GF-D8 (cell line): ENCODE results near the gene EXD2.
"Not testable (repeated sequence)": the region's sequence is repeated elsewhere in the genome, so short reads cannot be mapped to it uniquely, and the experiment has no call there.

Experiments
- DNase-seq: peaks from one replicate; lab custom pipeline; 2025; lab: John Stamatoyannopoulos, UW

EXD2 gene

DNA sequence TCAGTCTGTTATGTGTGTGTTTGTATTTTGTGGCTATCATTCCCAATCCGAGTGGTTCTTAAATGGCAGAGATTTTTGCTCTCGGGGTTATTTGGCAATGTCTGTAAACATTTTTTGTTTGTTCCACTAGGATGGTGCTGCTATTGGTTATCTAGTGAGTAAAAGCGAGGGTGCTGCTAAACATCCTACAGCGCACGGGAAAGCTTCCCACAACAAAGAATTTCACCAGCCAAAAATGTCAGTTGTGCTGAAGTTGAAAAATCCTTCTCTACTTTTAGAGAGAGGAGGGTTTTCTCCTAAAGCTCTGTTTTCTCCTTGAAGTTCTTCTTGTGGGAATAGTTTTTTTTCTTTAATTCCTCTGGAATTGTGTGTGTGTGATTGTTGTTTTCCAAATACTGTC is 2.4 kb downstream of the EXD2 start:
- DNase-seq, result no peak

DNA sequence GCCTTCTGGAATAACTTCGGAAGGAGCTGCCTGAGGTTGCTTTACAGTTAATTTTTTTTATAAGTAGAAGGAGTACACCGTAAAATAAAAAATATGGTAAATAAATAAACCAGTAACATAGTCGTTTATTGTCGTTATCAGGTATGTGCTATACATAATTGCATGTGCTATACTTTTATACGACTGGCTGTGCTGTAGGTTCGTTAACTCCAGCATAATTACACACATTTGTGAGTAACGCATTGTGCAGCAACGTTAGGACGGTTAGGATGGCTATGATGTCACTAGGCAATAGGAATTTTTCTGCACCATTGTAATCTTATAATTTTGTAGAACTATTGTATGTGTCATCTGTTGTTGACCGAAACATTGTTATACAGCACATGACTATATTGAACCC is 8.5 kb downstream of the EXD2 start:
- no peak for DNase-seq

DNA sequence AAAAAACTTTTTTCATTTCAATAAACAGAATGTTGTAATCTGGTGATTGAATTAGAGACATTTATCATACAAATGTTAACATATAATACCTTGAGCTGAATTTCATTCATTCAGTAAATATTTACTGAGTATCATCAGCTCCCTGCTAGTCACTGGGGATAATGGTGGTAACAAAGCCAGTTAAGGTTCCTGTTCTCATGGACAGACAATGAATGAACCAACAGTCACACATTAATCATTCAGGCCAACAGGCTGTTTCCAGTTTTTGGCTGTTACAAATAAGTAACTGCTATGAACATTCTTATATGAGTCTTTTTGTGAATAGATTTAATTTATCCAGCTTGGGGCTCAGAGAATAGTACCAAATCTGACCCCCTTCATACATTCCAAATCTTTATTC is 13.5 kb downstream of the EXD2 start:
- no peak for DNase-seq

DNA sequence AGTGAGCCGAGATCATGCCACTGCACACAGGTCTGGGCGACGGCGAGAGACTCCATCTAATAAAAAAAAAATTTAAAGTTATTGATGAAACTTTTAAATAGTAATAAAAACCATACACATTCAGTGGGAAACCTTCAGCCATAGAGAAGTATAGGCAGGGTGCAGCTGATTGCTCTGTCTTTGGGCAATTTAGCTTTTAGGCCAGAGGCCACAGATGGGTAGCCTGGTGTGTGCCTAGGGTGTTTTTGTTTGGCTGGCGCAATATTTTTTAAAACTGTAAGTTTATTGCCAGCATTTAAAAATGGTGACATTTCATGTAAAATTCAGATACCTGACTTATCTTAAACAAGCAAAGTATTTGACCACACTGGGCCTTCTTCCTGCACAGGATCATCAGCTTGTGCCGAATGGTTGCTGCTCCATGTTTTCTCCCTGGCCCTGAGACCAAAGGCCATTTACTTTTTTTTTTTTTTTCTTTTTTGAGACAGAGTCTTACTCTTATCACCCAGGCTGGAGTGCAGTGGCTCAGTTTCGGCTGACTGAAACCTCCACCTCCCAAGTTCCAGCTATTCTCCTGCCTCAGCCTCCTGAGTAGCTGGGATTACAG is 16.2 kb downstream of the EXD2 start:
- no peak for DNase-seq

DNA sequence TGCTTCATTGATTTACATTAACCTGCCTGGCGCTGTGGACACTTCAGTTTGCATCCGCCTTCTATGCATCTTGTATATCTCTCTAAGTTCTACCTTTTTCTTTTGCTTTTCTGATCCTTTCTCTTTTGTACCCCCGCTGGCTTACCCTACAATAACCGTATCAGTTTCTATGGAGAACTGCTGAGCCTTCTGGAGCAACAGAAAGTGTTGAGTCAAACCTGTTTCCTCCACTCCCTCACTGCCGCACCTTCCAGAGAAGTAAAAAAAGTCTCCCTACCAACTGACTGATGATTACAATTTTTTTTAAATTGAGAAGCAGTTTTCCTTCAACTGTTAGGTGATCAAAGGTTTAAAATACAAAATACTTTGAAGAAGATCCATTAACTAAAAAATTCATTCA is 17.4 kb downstream of the EXD2 start:
- no peak for DNase-seq

DNA sequence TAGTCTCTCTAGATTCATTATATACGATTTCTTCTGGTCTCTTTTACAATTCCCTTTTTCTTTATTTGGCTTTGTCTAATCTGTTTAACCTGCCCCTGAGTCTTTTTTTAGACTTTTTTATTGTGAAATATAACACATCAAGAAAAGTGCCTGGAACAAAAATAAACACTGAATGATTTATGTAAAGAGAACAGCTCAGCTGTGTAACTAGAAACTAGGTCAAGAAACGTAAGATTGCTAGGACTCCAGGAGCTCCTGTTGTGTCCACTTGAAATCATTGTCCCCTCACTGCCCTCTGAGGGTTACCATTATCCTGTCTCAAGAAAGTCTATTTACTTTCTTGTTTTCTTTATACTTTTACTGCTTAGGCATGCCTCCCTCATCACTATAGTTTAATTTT is 23.1 kb downstream of the EXD2 start:
- no peak for DNase-seq

DNA sequence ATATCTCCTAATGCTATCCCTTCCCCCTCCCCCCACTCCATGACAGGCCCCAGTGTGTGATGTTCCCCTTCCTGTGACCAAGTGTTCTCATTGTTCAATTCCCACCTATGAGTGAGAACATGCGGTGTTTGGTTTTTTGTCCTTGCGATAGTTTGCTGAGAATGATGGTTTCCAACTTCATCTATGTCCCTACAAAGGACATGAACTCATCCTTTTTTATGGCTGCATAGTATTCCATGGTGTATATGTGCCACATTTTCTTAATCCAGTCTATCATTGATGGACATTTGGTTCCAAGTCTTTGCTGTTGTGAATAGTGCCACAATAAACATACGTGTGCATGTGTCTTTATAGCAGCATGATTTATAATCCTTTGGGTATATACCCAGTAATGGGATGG is 26.4 kb downstream of the EXD2 start:
- not testable (repeated sequence) for DNase-seq

DNA sequence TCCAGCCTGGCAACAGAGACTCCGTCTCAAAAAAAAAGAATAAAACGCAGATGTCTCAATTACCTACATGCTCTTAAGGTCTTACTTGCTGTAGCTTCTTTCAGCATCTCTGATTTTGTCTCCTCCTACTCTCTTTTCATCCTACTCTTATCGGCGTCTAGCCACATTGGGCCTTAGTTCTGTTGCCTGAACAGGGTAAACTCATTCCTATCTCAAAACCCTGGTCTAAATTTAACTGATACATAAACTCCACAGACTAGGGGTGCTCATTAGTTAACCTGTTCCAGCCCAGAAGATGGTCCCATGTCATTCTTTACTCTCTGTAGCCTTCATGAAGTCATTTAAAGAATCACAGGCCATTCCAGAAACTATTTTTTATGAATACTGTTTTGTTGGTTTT is 33.6 kb downstream of the EXD2 start:
- DNase-seq, result no peak

DNA sequence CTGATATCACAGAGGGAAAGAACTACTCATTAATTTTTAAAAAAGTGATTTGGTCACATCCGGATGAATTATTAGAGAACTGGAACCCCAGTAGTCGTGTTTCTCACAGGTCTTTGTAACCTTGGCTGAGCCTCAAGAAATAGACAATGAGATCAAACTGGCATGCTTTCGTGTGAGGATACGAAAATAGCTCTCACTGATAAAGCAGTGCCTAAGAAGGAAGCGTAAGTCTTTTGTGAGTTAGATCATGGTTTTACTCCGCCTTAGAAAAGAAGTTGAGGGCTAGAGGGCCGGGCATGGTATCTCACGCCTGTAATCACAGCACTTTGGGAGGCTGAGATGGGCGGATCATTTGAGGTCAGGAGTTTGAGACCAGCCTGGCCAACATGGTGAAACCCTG is 34.9 kb downstream of the EXD2 start:
- no peak for DNase-seq

DNA sequence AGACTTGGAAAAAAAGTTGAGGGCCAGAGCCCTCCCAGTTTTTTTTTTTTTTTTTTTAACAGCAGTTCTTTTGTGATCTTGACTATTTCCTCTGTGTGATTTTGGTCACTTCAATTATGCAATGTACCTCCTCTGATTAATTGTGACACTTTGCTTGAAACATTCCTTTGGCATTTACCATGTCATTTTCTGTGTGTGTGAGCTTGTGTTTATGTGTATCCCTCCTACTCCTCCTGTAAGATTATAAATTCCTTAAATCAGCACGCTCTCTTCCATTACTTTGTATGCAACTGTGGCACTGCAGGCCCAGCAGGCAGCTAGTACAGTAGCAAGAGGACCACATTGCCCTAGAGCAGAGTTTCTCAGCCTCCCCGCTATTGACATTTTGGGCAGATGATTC is 35.4 kb downstream of the EXD2 start:
- no peak for DNase-seq

DNA sequence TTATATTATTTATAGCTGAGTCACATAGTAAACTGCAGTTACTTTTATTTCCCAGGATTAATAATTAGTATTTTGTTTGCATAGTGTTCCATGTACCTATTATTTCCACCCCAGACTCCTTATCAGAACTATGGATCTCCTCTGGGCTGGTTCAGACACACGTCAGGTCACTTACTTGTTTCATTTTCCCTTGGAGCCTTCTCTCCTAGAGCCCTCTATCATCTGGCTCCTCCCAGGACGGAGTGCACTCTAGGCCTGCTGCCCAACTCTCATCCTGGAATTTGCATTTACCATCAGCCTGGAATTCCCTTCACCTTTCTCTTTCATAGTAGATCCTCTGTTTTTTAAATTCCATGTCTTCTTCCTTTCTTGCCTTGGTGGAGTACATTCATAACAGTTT is 40.2 kb downstream of the EXD2 start:
- no peak for DNase-seq

DNA sequence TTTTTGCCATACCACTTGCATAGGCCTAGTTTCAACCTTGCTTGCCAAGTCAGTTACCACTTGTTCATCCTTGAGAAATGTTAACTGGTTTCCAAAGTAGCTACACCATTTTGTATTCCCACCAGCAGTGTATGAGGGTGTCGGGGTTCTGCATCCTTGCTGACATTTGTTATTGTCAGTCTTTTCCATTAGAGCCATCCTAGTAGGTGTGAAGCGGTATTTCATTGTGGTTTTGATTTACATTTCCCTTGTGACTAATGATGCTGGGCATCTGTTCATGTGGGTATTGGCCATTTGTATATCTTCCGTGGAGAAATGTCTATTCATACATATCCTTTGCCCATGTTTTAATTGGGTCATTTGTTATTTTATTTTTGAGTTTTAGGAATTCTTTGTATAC is 41.1 kb downstream of the EXD2 start:
- no peak for DNase-seq

DNA sequence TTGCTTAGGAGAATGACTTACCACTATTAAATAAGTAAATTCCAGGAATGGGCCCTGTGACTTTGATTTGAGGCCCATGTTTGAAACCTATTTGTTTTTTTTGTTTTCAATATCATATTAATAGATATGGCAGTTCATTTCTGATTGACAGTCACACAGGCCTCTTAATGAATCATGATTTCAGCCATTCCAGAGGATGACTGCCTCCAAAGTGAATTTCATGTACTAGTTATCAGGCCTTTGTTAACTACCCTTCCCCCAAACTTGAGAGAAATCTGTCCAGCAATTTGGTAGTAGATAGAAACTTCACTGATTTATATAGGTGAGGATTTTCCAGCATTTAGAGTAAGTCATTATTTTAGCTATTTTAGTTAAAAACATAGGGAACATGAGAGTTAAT is 42.8 kb downstream of the EXD2 start:
- no peak for DNase-seq

DNA sequence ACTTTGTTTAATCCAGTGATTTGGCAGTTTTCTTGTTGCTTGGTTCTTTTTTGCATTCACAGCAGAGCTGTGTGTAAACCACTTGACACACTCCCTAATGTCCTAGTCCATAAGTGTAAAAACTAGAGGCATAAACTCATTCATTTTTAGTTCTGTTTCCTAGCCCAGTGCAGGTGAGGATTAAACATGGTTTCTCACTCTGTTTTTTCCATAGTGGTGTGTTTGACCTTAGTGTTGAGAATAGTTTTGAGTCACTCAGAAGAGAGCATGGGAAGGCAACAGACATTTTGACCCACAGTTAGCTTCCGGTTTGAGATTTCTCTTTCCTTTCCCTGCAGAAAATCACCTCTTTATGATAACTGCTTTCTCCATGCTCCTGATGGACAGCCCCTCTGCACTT is 44.4 kb downstream of the EXD2 start:
- DNase-seq, result no peak

DNA sequence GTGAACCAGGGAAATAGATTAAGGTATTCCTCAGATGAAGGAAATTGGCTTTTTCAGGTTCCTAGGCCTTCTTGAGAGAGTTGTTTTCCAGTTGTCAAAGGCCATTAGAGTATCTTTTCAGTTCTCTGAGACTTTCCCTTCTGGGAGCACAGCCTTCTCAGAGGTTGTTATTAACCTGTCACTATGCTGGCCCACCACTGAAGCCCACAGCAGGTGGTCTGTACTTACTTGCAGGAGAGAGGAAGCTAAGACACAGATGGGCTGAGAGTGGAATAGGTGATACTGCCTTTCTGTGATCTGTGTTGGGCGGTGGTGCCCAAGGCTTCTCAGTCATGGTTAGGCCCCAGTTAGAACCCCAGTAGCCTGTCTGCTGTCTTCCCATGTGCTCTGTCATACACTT is 45.8 kb downstream of the EXD2 start:
- no peak for DNase-seq

DNA sequence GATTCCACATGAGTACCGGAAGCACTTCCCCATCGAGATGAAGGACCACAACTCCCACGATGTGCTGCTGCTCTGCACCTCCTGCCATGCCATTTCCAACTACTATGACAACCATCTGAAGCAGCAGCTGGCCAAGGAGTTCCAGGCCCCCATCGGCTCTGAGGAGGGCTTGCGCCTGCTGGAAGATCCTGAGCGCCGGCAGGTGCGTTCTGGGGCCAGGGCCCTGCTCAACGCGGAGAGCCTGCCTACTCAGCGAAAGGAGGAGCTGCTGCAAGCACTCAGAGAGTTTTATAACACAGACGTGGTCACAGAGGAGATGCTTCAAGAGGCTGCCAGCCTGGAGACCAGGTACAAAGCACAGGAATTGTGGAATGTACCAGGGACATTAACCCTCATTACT is 46.3 kb downstream of the EXD2 start:
- DNase-seq, result no peak

DNA sequence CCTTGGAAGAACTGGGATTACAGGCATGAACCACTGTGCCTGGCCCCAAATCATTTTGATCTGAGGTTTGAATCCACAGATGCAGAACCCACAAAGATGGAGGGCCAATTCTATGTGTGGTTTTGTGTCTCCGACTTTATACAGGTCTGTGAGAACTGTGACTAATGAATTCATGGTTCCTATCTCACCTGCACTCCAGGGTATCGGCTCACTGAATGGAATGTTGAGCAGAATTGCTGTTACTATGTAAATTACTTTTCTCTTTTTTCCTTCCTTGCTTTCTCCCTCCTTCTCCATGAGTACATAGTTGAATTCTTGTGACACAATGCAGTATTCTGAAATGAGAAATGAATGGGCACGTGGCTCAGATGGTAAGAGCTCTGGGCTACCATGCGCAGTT is 47.6 kb downstream of the EXD2 start:
- no peak for DNase-seq

DNA sequence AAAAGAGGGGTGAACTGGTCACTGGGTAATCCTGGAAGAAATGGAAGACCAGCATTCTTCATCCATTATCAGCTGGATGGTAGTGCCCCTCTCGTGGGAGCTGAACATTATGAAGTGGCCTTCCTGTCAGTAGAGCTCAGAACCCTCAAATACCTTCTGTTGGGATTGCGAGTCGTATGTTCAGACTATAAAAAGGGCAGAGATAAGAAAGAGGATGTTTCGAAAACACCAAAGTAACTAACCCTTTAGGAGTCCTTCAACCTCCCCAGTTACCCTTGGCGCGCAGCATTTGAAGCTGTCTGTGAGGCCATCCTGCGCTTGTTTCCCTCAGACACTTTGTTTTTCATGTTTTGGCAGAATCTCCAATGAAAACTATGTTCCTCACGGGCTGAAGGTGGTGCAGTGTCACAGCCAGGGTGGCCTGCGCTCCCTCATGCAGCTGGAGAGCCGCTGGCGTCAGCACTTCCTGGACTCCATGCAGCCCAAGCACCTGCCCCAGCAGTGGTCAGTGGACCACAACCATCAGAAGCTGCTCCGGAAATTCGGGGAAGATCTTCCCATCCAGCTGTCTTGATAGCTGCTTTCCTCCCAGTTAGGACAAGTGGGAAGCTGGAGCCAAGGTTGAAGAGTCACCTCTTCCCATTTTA is 49.4 kb downstream of the EXD2 start:
- peak; percentile 69 for DNase-seq

DNA sequence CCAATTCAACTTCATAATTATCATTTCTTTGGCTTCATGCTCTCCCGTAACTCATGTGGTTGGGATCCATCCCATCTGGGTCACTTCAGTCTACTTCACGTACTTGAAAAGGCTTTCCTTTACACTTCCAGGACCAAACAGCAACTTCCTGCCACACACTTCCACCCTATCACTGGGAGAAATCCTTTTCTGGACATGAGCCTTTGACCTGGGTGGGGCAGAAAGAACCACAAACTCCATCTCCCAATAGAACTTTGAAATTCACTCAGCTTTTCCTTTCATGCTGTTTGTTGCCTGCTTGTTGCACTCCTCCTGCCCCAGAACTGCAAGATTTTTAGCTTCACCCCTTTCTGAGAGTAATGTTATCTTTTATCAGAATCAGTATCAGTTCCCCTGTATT is 50.3 kb downstream of the EXD2 start:
- DNase-seq, result no peak

DNA sequence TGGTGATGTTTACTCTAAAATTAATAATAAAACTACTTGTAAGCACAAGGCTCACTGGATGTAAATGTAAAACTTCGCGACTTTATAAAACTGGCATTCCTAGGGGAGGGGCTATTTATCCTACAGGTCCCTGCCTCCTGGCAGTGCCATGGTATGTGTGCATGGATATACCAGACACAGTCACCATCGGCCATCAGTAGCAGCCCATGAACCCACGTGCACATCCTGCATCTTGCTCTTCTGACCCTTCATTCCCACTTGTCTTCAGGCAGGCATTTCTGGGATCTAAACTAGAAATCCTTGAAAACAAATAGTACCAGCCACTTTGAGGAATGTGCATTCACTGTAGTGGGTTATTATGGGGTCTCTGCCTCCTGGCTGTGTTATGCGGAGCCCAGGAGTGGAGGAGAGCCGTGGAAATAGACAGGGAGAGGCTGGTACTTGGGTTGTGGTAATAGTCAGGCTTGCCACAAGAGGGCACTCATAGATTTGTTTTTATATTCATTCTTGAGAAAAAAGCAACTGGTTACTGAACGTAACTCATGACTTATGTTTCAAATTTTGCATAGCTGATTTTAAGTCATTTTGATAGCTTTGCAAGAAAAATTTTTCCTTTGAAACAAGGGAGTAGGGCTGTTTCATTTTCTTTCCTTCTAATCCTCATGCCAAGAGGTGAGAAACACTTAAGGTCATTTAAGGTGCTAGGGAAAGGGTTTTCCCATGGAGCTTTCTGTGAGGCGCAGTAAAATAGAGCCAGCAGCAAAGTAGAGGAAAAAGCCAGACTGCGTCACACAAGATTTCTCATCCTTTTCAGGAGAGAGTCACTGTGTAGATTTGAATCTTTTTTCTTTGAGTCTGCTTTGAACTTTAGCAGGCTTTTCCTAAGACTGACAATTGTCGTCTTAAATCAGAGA is 51.3 kb downstream of the EXD2 start:
- DNase-seq, result peak; percentile 20

DNA sequence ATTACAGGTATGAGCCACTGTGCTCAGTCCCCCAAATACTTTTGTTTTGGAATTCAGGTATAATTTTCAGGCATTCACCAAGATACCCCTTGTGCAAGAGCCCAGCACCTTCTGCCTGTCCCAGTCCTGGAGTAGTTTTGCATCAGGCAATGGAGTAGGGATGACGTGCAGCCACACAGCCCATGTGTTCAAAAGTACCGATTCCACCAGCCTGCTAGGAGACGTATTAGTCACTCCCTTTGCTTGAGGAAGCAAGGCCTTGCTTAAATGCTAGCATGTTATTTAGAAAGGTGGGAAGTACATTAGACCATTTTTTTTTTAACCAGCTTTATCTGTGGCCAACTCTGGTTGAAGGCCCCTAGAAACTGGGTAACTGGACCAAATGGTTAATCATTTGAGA is 53.6 kb downstream of the EXD2 start:
- no peak for DNase-seq

DNA sequence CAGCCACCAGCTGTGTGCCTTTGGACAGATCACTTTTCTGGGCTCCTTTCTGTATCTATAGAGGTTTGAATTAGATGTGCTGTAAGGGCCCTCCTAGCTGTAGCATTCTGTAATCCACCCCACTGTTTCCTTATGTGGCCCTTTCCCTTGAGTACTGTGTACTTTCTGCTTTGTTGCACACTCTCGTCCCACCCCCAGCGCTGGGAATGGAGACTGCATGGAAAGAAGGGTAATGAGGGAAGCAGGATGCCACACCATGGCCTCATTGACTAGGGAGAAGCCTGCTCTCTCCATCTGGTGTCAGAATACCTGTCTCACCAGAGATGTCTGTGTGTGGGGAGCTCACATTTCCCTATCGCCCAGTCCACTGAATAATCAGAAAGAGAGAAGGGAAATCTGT is 55.0 kb downstream of the EXD2 start:
- no peak for DNase-seq

DNA sequence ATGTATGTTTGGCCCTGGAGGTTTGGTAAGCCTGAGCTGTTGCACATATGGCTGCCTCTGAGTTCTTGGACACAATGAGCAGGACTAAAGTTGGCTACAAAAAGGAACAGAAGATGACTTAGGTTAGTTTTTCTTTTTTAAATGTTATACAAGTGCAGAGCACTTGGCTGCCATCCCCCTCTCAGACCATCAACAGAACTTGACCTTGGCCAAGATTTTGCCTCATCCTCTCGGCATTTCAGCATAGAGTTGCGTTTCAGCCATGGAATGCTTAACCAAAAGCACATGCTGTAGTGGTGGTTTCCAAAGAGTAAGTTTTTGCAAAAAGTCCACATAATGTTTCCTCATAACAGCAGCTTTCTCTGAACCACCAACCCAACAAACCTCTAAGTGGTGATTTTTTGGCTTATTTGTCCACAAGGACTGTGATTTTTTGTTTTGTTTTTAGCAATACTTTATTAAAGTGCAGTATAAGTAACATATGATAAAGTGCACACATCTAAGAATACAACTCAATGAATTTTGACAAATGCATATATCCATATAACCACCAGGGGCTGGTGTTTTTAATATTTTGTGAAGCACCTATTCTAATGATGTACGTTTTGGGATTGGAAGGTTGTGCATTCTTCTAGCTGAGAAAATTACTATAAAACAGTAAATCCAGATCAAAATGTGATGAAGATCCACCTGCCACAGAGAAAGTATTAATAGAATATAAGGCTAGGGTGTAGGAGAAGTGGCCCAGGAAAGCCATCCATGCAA is 56.6 kb downstream of the EXD2 start:
- no peak for DNase-seq
